A549 (cell line): Measurements from ENCODE around the gene DOK7. TPM values are rescaled to one million over a fixed set of nuclear protein-coding genes. Genes with fewer than 3 reads are reported as not detected.

Source experiments
- ATAC-seq, 2 experiments: fragments of 200-7000 bp in 1 of 2; fragments of >200 bp in 1 of 2; cut with Nextera tagmentation in 1 of 2; cut with Tn5 transposase in 1 of 2; 3 replicates each; pipeline versions ENCODE4 v1.8.0 to v1.9.1; 2018 to 2020; ENCODE audit warnings: mild to moderate bottlenecking in 1 of 2, moderate library complexity in 1 of 2
- CTCF ChIA-PET: fragments of 300-600 bp; sonication (Branson Sonifier 250); formaldehyde crosslinking; extraction: SDS; loops from one replicate; lab custom pipeline; 2021; ENCODE audit warnings: antibody characterized with exemption, inconsistent platforms; lab: Yijun Ruan, JAX
- POLR2A ChIA-PET: fragments of 350-600 bp; formaldehyde crosslinking; extraction: SDS; loops from one replicate; lab custom pipeline; 2021; ENCODE audit warnings: antibody characterized with exemption, inconsistent platforms; lab: Yijun Ruan, JAX
- DNase-seq, 2 experiments: peaks; one replicate each; pipeline versions ENCODE4 v3.0.0 to v3.0.0-alpha.2; 2011 to 2016; ENCODE audit warnings: low read depth in 1 of 2, low spot score in 1 of 2
- FAIRE-seq: peaks from 2 replicates; lab custom pipeline; 2011; peaks lifted over from hg19 to GRCh38; lab: Jason Lieb, UNC
- H3K27ac ChIP-seq, 2 experiments: fragments of >200 bp; sonication (Bioruptor Twin); formaldehyde crosslinking; 3 replicates each; pipeline ENCODE4 v1.5.1; 2016 to 2017
- H3K4me1 ChIP-seq: fragments of >200 bp; sonication (Bioruptor Twin); formaldehyde crosslinking; 3 replicates; pipeline ENCODE4 v1.6.1; 2016
- H3K4me2 ChIP-seq: fragments of >200 bp; sonication (Bioruptor Twin); formaldehyde crosslinking; 3 replicates; pipeline ENCODE4 v1.6.1; 2016
- H3K4me3 ChIP-seq: fragments of >200 bp; sonication (Bioruptor Twin); formaldehyde crosslinking; 3 replicates; pipeline ENCODE4 v1.5.1; 2016
- H3K9me3 ChIP-seq: fragments of >200 bp; sonication (Bioruptor Twin); formaldehyde crosslinking; 3 replicates; pipeline ENCODE4 v1.6.1; 2016
- ATOH8 ChIP-seq: fragments of 250-450 bp; sonication (Bioruptor Pico); IDR thresholded peaks from 2 replicates; pipeline ENCODE4 v1.5.0; 2020; ENCODE audit warnings: low read depth, mild to moderate bottlenecking, moderate library complexity
- CBX2 ChIP-seq: fragments of 200-600 bp; sonication (generic); IDR thresholded peaks from 2 replicates; pipeline ENCODE4 v1.6.1; 2016; ENCODE audit warnings: low read depth, mild to moderate bottlenecking, borderline replicate concordance
- CTCF ChIP-seq: fragments of >200 bp; sonication (Bioruptor Twin); formaldehyde crosslinking; IDR thresholded peaks from 3 replicates; pipeline ENCODE4 v1.5.1; 2016
- EHF ChIP-seq: fragments of 250-450 bp; sonication (Bioruptor Pico); IDR thresholded peaks from 2 replicates; pipeline ENCODE4 v1.5.0; 2020; ENCODE audit warnings: mild to moderate bottlenecking
- ESRRA ChIP-seq: fragments of 150-350 bp; IDR thresholded peaks from 2 replicates; pipeline ENCODE4 v1.6.1; 2014; ENCODE audit warnings: mild to moderate bottlenecking, low read length, borderline replicate concordance
- FOSL2 ChIP-seq, 2 experiments: fragments of 450-650 bp in 1 of 2; fragments of >200 bp in 1 of 2; sonication (Bioruptor Twin) in 1 of 2; formaldehyde crosslinking; IDR thresholded peaks; 2 replicates each; pipeline versions ENCODE4 v1.5.0 to v1.6.1; 2016 to 2020; ENCODE audit warnings: mild to moderate bottlenecking in 1 of 2, moderate library complexity in 1 of 2
- HOXB13 ChIP-seq: fragments of 250-450 bp; sonication (Bioruptor Pico); IDR thresholded peaks from 2 replicates; pipeline ENCODE4 v1.5.0; 2020; ENCODE audit warnings: low read depth, mild to moderate bottlenecking, moderate library complexity
- JUN ChIP-seq, 2 experiments: fragments of >200 bp; sonication (Bioruptor Twin); formaldehyde crosslinking; IDR thresholded peaks; 2 replicates in 1 of 2; 3 replicates in 1 of 2; pipeline ENCODE4 v1.6.1; 2016 to 2017
- KDM5A ChIP-seq: fragments of 200-600 bp; sonication (generic); IDR thresholded peaks from 2 replicates; pipeline ENCODE4 v1.6.1; 2016; ENCODE audit warnings: antibody characterized with exemption, mild to moderate bottlenecking
- NPAS2 ChIP-seq: fragments of 250-450 bp; sonication (Bioruptor Pico); IDR thresholded peaks from 2 replicates; pipeline ENCODE4 v1.8.0; 2022; ENCODE audit warnings: mild to moderate bottlenecking, moderate library complexity, borderline replicate concordance
- PBX3 ChIP-seq: IDR thresholded peaks from 2 replicates; pipeline ENCODE4 v1.6.1; 2012
- RAD21 ChIP-seq, 2 experiments: fragments of >200 bp in 1 of 2; sonication (Bioruptor Twin) in 1 of 2; formaldehyde crosslinking in 1 of 2; IDR thresholded peaks in 1 of 2; conservative IDR thresholded peaks in 1 of 2; 2 replicates in 1 of 2; 3 replicates in 1 of 2; pipeline ENCODE4 v1.6.1; 2012 to 2018; ENCODE audit warnings: inconsistent platforms in 1 of 2
- RCOR1 ChIP-seq: fragments of 150-350 bp; IDR thresholded peaks from 2 replicates; pipeline ENCODE4 v1.6.1; 2014; ENCODE audit warnings: antibody characterized with exemption, low read length, low read depth
- REST ChIP-seq: fragments of 200-600 bp; sonication (generic); IDR thresholded peaks from 2 replicates; pipeline ENCODE4 v1.6.1; 2016; ENCODE audit warnings: antibody characterized with exemption, mild to moderate bottlenecking, moderate library complexity
- SMC3 ChIP-seq: fragments of >200 bp; sonication (Bioruptor Twin); formaldehyde crosslinking; IDR thresholded peaks from 3 replicates; pipeline ENCODE4 v1.6.1; 2018; ENCODE audit warnings: inconsistent platforms
- TP53 ChIP-seq: fragments of 250-450 bp; sonication (Bioruptor Pico); IDR thresholded peaks from 2 replicates; pipeline ENCODE4 v1.5.0; 2021; ENCODE audit warnings: mild to moderate bottlenecking, moderate library complexity
- USF2 ChIP-seq: fragments of 450-650 bp; IDR thresholded peaks from 2 replicates; pipeline ENCODE4 v1.6.1; 2014; ENCODE audit warnings: antibody characterized with exemption
- ZFP36 ChIP-seq: fragments of 450-650 bp; IDR thresholded peaks from 2 replicates; pipeline ENCODE4 v1.6.1; 2014; ENCODE audit warnings: borderline replicate concordance; ENCODE audit not compliant: partially characterized antibody
- ZSCAN20 ChIP-seq: fragments of 250-450 bp; sonication (Bioruptor Pico); IDR thresholded peaks from 2 replicates; pipeline ENCODE4 v1.8.0; 2022; ENCODE audit warnings: mild to moderate bottlenecking, moderate library complexity
- WGBS: methylation state at CpG from one replicate; pipeline ENCODE4 v1.1.6; 2017; ENCODE audit errors: missing lambda C conversion rate; 5-methylcytosine and 5-hydroxymethylcytosine counted together
- polyA plus RNA-seq, 4 experiments: library from polyadenylated mRNA; depleted of rRNA in 3 of 4; stranded (reverse); fragments of >200 nt; fragmentation: RNase III in 1 of 4; extraction: RNeasy Plus Mini Kit Qiagen cat#74134 plus additional on column Dnase treatment in 1 of 4; gene quantifications; 2 replicates in 3 of 4; 3 replicates in 1 of 4; pipeline ENCODE4 v1.2.3, GENCODE V29; 2011 to 2017

The DOK7 gene
- polyA plus RNA-seq, 2 of the 4 experiments (the other 2 are of a cell fraction): 0.17 to 0.21 TPM

- FAIRE-seq (no peak), DNase-seq (no peak), ATAC-seq (no peak)
- TF ChIP-seq FOSL2 (IDR thresholded peaks at IDR 0.05) (no peak), FOSL2 (CRISPR knock-in tag; IDR thresholded peaks at IDR 0.05) (no peak), EHF (no peak), USF2 (no peak), HOXB13 (CRISPR knock-in tag) (no peak), SMC3 (no peak), ESRRA (no peak), NPAS2 (CRISPR knock-in tag) (no peak), CTCF (no peak), KDM5A (no peak), REST (no peak), TP53 (CRISPR knock-in tag) (no peak), RAD21 (conservative IDR thresholded peaks at IDR 0.05 in 1 of 2, IDR thresholded peaks at IDR 0.05 in 1 of 2) (no peak), JUN (IDR thresholded peaks at IDR 0.05) (no peak), ZSCAN20 (CRISPR knock-in tag) (no peak), ATOH8 (CRISPR knock-in tag) (no peak), PBX3 (no peak), ZFP36 (no peak), CBX2 (no peak), RCOR1 (no peak)
- H3K9me3 ChIP-seq: no peaks in the 10 kb centered on the region
- POLR2A ChIA-PET: no interaction called here
- no peak overlapping the region for H3K4me2 ChIP-seq
- CTCF ChIA-PET: interaction anchor here (1.1 kb wide), 1 partner anchor 42 kb away, joined by 3 read pairs; no protein-coding TSS in a partner anchor
- 94% methylated on average over 3 of the region's 19 CpGs for WGBS
- no peaks in the 10 kb centered on the region for H3K4me1 ChIP-seq
- H3K4me3 ChIP-seq: no peak overlapping the region
- H3K27ac ChIP-seq: no peak overlapping the region
These were observed 59.5 kb downstream of the DOK7 start for GRCh38 chr4:3522651-3523050.
